Endothelial cell of umbilical vein (primary cell): ENCODE measurements around the gene FZD10. TPM values are rescaled to one million over a fixed set of nuclear protein-coding genes. Genes with fewer than 3 reads are reported as not detected.

ENCODE experiments used
- BruUV-seq: library from RNA; stranded (reverse); fragments of 400-500 nt; replicated peaks from 2 replicates; lab custom pipeline; 2021; lab: Mats Ljungman, UMichigan
- CTCF ChIA-PET: fragments of 300-600, 350-600 bp; sonication (Branson Sonifier 250); formaldehyde crosslinking; loops from one replicate; lab custom pipeline; 2021; ENCODE audit warnings: antibody characterized with exemption, inconsistent platforms; lab: Charles Lee
- POLR2A ChIA-PET: fragments of 300-600, 350-600 bp; sonication (Branson Sonifier 250); formaldehyde crosslinking; loops from one replicate; lab custom pipeline; 2021; ENCODE audit warnings: antibody characterized with exemption, inconsistent platforms; lab: Charles Lee
- DNase-seq: peaks from one replicate; pipeline ENCODE4 v3.0.0-alpha.2; 2011; ENCODE audit warnings: low read depth, low spot score
- FAIRE-seq: peaks from 2 replicates; lab custom pipeline; 2011; peaks lifted over from hg19 to GRCh38; lab: Jason Lieb, UNC
- H2AFZ ChIP-seq: 2 replicates; pipeline ENCODE4 v1.6.0; 2012; ENCODE audit warnings: low read depth, low read length, control low read depth, inconsistent platforms
- H3K27ac ChIP-seq: 2 replicates; pipeline ENCODE4 v1.5.1; 2011; ENCODE audit warnings: low read depth, mild to moderate bottlenecking, control low read depth, low read length, moderate library complexity; ENCODE audit not compliant: insufficient read depth
- H3K27me3 ChIP-seq, 2 experiments: 2 replicates each; pipeline versions ENCODE4 v1.6.0 to v1.6.1; 2011; ENCODE audit warnings: low read length in 2 of 2, mixed read lengths in 1 of 2; ENCODE audit not compliant: control insufficient read depth in 2 of 2, insufficient read depth in 2 of 2
- H3K36me3 ChIP-seq, 2 experiments: 2 replicates in 1 of 2; 3 replicates in 1 of 2; pipeline ENCODE4 v1.5.1; 2011; ENCODE audit warnings: low read length in 2 of 2, mild to moderate bottlenecking in 1 of 2, moderate library complexity in 1 of 2; ENCODE audit not compliant: control insufficient read depth in 2 of 2, insufficient read depth in 2 of 2; ENCODE audit errors: extremely low read depth in 1 of 2
- H3K4me1 ChIP-seq: 3 replicates; pipeline ENCODE4 v1.5.1; 2011; ENCODE audit warnings: mild to moderate bottlenecking, low read length; ENCODE audit not compliant: control insufficient read depth, insufficient read depth; ENCODE audit errors: extremely low read depth
- H3K4me2 ChIP-seq: 2 replicates; pipeline ENCODE4 v1.6.1; 2011; ENCODE audit warnings: low read length, control low read depth, mixed read lengths; ENCODE audit not compliant: insufficient read depth
- H3K4me3 ChIP-seq, 3 experiments: fragments of 200-600 bp in 1 of 3; sonication (generic), shearing (Covaris generic) in 1 of 3; replicated peaks in 1 of 3; 2 replicates each; pipeline ENCODE4 v1.5.1; 2011 to 2016; ENCODE audit warnings: control low read depth in 3 of 3, low read length in 3 of 3, mild to moderate bottlenecking in 2 of 3, inconsistent platforms in 1 of 3, low read depth in 1 of 3, moderate library complexity in 1 of 3; ENCODE audit not compliant: insufficient read depth in 1 of 3
- H3K79me2 ChIP-seq: 2 replicates; pipeline ENCODE4 v1.6.0; 2012; ENCODE audit warnings: low read length, inconsistent platforms; ENCODE audit not compliant: control insufficient read depth, insufficient read depth
- H3K9ac ChIP-seq: replicated peaks from 2 replicates; pipeline ENCODE3; 2011; ENCODE audit warnings: low read length, control low read depth; ENCODE audit not compliant: insufficient read depth; ENCODE audit errors: extremely low read depth
- H3K9me1 ChIP-seq: replicated peaks from 3 replicates; pipeline ENCODE4 v1.6.0; 2011; ENCODE audit warnings: mild to moderate bottlenecking, low read length; ENCODE audit not compliant: control insufficient read depth, insufficient read depth; ENCODE audit errors: extremely low read depth
- H3K9me3 ChIP-seq: replicated peaks from 2 replicates; pipeline ENCODE4 v1.5.1; 2012; ENCODE audit warnings: low read length, inconsistent platforms; ENCODE audit not compliant: control insufficient read depth, insufficient read depth
- H4K20me1 ChIP-seq: replicated peaks from 2 replicates; pipeline ENCODE3; 2011; ENCODE audit warnings: mild to moderate bottlenecking, low read length; ENCODE audit not compliant: control insufficient read depth, insufficient read depth; ENCODE audit errors: extremely low read depth
- EZH2 ChIP-seq: IDR thresholded peaks from 2 replicates; pipeline ENCODE4 v1.6.1; 2012; ENCODE audit warnings: borderline replicate concordance, low read depth, mild to moderate bottlenecking, moderate library complexity, low read length, inconsistent platforms; ENCODE audit not compliant: severe bottlenecking
- FOS ChIP-seq: IDR thresholded peaks from 2 replicates; pipeline ENCODE4 v1.6.1; 2011; ENCODE audit warnings: mild to moderate bottlenecking, low read length, moderate library complexity, borderline replicate concordance; ENCODE audit not compliant: insufficient read depth
- JUN ChIP-seq: IDR thresholded peaks from 2 replicates; pipeline ENCODE4 v1.6.1; 2011; ENCODE audit warnings: borderline replicate concordance, low read depth; ENCODE audit not compliant: insufficient read length, insufficient read depth
- MYC ChIP-seq: IDR thresholded peaks from one replicate; pipeline ENCODE4 v1.6.1; 2011; ENCODE audit warnings: mild to moderate bottlenecking, low read depth, low read length
- POLR2A ChIP-seq: IDR thresholded peaks from 2 replicates; pipeline ENCODE4 v1.6.1; 2012; ENCODE audit warnings: low read depth, mild to moderate bottlenecking, control low read depth, low read length
- POLR2AphosphoS5 ChIP-seq: IDR thresholded peaks from 2 replicates; pipeline ENCODE4 v1.6.1; 2012; ENCODE audit warnings: low read depth, mild to moderate bottlenecking, control low read depth, low read length, moderate library complexity; ENCODE audit not compliant: insufficient read depth
- dilution Hi-C: fragments of 300-500 bp; cut with MboI; formaldehyde crosslinking; loops from one replicate; pipeline ENCODE4 v1.15.0; 2019; ENCODE audit warnings: low sequenced_read_pairs; ENCODE audit not compliant: extremely low pct_ligation_motif_present
- intact Hi-C: fragments of 100-400 bp; cut with micrococcal nuclease; formaldehyde crosslinking; loops from one replicate; pipeline ENCODE4 v1.10.0; 2022
- polyA plus RNA-seq, 4 experiments: library from polyadenylated mRNA; depleted of rRNA in 3 of 4; stranded (reverse) in 3 of 4; unstranded in 1 of 4; fragments of >200 nt; gene quantifications; 2 replicates each; pipeline versions ENCODE4 v1.2.1 to v1.2.3, GENCODE V29; 2011 to 2012; ENCODE audit warnings: missing spikeins in 1 of 4
- total RNA-seq: library from RNA; stranded (reverse); gene quantifications from 2 replicates; pipeline ENCODE4 v1.2.3, GENCODE V29; 2021
- TF ChIP-seq, protein P1 (sequence below), 2 donors: IDR thresholded peaks; 1 replicate in 1 of 2; 2 replicates in 1 of 2; pipeline ENCODE4 v1.5.1; 2011; ENCODE audit warnings: low read length in 2 of 2, mild to moderate bottlenecking in 2 of 2, moderate library complexity in 2 of 2, control low read depth in 1 of 2, inconsistent platforms in 1 of 2, low read depth in 1 of 2; ENCODE audit not compliant: insufficient read depth in 1 of 2; ENCODE audit errors: extremely low read depth in 1 of 2
- TF ChIP-seq, protein P2 (sequence below): IDR thresholded peaks from 2 replicates; pipeline ENCODE4 v1.6.1; 2011; ENCODE audit not compliant: insufficient read depth, insufficient read length

The FZD10 gene
- total and polyA plus RNA-seq, 2 donors (not counting 3 experiments of a cell fraction or from before 2014, with no cell fraction given) = not detected

DNA sequence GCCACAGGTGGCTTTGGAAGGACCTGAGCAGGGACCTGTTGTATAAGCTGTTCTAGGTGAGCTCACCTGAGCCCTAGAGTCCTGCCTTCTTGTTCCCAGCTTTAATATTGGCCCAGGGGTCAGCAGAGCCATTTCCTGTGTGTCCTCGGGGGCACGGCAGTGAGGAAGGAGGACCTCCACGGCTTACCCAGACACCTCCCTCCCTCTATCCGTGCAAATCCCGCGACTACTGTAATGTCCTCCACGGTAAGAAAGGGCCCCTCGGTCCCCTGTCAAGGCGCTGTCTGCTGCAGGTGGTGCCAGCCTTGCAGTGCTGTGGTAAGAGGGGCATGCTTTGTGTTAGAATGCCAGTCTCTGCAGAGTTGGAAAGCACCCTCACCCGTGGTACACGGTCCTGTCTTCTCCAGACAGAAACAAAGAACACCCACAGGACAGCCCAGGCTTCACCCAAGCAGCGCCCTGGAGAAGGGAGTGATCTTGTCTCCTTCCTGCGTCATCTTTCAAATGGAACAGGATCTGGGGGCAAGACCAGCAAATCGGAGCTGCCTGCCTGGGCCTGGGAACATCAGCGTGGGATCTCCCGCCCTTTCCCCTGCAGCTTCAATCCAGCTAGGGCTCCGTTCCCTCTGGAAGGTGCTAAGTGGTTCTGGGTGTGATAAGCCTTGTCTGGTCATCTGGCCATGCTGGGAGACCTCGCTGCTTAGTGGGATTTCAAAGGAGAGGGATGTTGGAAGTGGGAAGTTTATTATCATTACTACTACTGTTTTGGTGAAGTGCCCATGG lies 20.2 kb upstream of the FZD10 start:
- Histone ChIP-seq H3K9me1 (no peaks in the 10 kb centered on the region), H3K79me2 (no peaks in the 10 kb centered on the region), H3K27me3 (no peaks in the 10 kb centered on the region), H3K9ac (no peak overlapping the region), H2AFZ (no peak overlapping the region), H3K27ac (no peak overlapping the region), H3K4me1 (no peaks in the 10 kb centered on the region), H3K9me3 (peaks cover 2% of the 10 kb centered on the region), H3K4me3 (no peak overlapping the region), H3K36me3 (no peaks in the 10 kb centered on the region), H3K4me2 (no peak overlapping the region), H4K20me1 (no peaks in the 10 kb centered on the region)
- dilution Hi-C loops = no loop called here
- TF ChIP-seq MYC (no peak), POLR2A (no peak), EZH2 (no peak), FOS (no peak), JUN (no peak), POLR2AphosphoS5 (no peak)
- TF ChIP-seq, protein P1, sequence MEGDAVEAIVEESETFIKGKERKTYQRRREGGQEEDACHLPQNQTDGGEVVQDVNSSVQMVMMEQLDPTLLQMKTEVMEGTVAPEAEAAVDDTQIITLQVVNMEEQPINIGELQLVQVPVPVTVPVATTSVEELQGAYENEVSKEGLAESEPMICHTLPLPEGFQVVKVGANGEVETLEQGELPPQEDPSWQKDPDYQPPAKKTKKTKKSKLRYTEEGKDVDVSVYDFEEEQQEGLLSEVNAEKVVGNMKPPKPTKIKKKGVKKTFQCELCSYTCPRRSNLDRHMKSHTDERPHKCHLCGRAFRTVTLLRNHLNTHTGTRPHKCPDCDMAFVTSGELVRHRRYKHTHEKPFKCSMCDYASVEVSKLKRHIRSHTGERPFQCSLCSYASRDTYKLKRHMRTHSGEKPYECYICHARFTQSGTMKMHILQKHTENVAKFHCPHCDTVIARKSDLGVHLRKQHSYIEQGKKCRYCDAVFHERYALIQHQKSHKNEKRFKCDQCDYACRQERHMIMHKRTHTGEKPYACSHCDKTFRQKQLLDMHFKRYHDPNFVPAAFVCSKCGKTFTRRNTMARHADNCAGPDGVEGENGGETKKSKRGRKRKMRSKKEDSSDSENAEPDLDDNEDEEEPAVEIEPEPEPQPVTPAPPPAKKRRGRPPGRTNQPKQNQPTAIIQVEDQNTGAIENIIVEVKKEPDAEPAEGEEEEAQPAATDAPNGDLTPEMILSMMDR (IDR thresholded peaks at IDR 0.05; ENCODE audit: extremely low read depth in 1 of 2, insufficient read depth in 1 of 2, low read depth in 1 of 2, low read length in 2 of 2) = no peak
- TF ChIP-seq, protein P2, sequence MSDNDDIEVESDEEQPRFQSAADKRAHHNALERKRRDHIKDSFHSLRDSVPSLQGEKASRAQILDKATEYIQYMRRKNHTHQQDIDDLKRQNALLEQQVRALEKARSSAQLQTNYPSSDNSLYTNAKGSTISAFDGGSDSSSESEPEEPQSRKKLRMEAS = no peak
- intact Hi-C loops = no loop called here
- DNase-seq = no peak
- FAIRE-seq = no peak
- no TSS peak for BruUV-seq
- ChIA-PET POLR2A (no interaction called here), CTCF (no interaction called here)
